ENCODE results near the gene HEYL. TPM values are rescaled to one million over a fixed set of nuclear protein-coding genes. Genes with fewer than 3 reads are reported as not detected.
A peak's percentile ranks its signal among the peaks of the same experiment; 100 is the strongest.

HEYL gene
- total RNA-seq, 1 experiment from 2014 or later, result 0.17 TPM

DNA sequence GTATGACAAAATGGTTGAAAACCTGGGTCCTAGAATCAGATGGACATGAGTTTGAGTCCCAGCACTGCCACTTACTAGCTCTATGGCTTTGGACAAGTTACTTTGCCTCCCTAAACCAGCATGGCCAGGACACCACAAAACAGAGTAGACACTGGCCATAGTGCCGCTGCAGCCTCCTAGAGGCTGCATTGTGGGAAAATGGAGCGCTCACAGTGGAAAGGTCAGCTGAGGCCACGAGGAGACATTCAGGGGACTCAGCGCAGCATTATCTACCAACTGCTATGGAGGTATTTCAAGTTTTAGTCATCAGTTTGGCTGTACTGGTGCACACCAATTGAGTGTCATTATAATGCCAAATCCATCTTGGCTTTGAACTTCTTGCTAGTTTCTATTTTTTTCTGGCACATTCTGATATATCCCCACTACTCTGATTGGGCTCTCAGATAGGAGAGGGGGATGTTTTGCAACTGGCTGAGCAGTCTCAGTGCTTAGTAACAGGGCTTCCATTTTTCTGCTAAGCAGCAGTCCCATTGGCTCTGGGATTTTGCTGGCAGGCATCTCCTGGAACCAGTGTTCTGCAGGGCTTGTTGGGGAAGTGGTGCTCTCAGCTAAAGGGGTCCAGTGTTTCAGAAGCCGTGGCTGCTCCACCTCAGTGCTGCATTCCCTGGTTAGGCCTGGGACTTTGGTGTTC is 16.3 kb upstream of the HEYL start:
- H2AFZ ChIP-seq, result no peak overlapping the region
- no peaks in the 10 kb centered on the region for H3K9me2 ChIP-seq (ENCODE audit: insufficient read depth)
- ChIA-PET CTCF (interaction anchor here (0.6 kb wide), 1 partner anchor 65 kb away, joined by 3 read pairs; no protein-coding TSS in a partner anchor), POLR2A (ENCODE audit: unreplicated experiment) (no interaction called here)
- intact Hi-C loops (cut with micrococcal nuclease; ENCODE audit: unreplicated experiment), result loop anchor here (5.0 to 10.0 kb wide), 4 partner anchors 62 to 391 kb away; no protein-coding TSS in a partner anchor
- H3K27me3 ChIP-seq (ENCODE audit: insufficient read depth, low read depth), result peaks cover 6% of the 10 kb centered on the region; the same call in 1 of the 2 replicates
- no peak overlapping the region for H3K4me2 ChIP-seq
- TF ChIP-seq CTCF (conservative IDR thresholded peaks at IDR 0.05), result no peak
- TF ChIP-seq EZH2 (IDR thresholded peaks at IDR 0.05; ENCODE audit: low read depth), result no peak
- BruUV-seq (replicated peaks), result no TSS peak
- no peak overlapping the region for H3K27ac ChIP-seq
- no peaks in the 10 kb centered on the region for H3K36me3 ChIP-seq (ENCODE audit: low read depth)
- no peaks in the 10 kb centered on the region for H3K4me1 ChIP-seq (replicated peaks; ENCODE audit: insufficient read depth)
- no peak for DNase-seq
- no peak overlapping the region for H3K4me3 ChIP-seq
- no peaks in the 10 kb centered on the region for H3K9me3 ChIP-seq (ENCODE audit: insufficient read depth, low read depth)
- H4K20me1 ChIP-seq (ENCODE audit: insufficient read depth), result no peaks in the 10 kb centered on the region
- H3K79me2 ChIP-seq (ENCODE audit: low read depth), result no peaks in the 10 kb centered on the region
- no peaks in the 10 kb centered on the region for H3F3A ChIP-seq (ENCODE audit: insufficient read depth, low read depth)

DNA sequence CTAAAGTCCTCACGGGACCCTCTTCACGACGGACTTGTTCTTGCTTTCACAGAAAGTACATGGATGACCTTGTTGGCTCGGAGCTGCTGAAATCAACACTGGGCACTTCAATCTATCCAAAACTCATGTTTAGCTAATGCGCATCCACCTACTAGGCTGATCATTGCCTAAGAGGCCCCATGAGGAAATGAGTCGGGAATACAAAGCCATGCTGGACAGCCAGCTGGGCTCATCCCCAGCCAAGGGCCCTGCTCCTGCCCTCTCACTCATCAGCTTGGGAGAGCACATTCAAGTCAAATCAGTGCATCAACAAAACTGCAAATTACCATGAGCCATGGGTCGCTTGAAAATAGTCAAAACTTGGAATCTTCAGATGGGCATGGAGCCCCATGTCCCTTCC is 14.8 kb upstream of the HEYL start:
- BruUV-seq (replicated peaks), result no TSS peak
- H3F3A ChIP-seq (ENCODE audit: insufficient read depth, low read depth), result no peaks in the 10 kb centered on the region
- H3K27me3 ChIP-seq (ENCODE audit: insufficient read depth, low read depth), result no peaks in the 10 kb centered on the region
- no peak overlapping the region for H3K4me3 ChIP-seq
- no peaks in the 10 kb centered on the region for H3K9me3 ChIP-seq (ENCODE audit: insufficient read depth, low read depth)
- TF ChIP-seq EZH2 (IDR thresholded peaks at IDR 0.05; ENCODE audit: low read depth) (no peak), CTCF (conservative IDR thresholded peaks at IDR 0.05) (no peak)
- ChIA-PET CTCF (interaction anchor here (0.8 to 1.7 kb wide), 2 partner anchors 48 to 67 kb away, joined by 3 to 9 read pairs; no protein-coding TSS in a partner anchor), POLR2A (ENCODE audit: unreplicated experiment) (no interaction called here)
- H3K79me2 ChIP-seq (ENCODE audit: low read depth), result no peaks in the 10 kb centered on the region
- H3K4me1 ChIP-seq (replicated peaks; ENCODE audit: insufficient read depth), result no peaks in the 10 kb centered on the region
- H4K20me1 ChIP-seq (ENCODE audit: insufficient read depth), result no peaks in the 10 kb centered on the region
- no peaks in the 10 kb centered on the region for H3K36me3 ChIP-seq (ENCODE audit: low read depth)
- intact Hi-C loops (cut with micrococcal nuclease; ENCODE audit: unreplicated experiment), result loop anchor here (10.0 kb wide), 3 partner anchors 119 to 389 kb away; no protein-coding TSS in a partner anchor
- H3K27ac ChIP-seq, result no peak overlapping the region
- H2AFZ ChIP-seq, result no peak overlapping the region
- no peak overlapping the region for H3K4me2 ChIP-seq
- no peaks in the 10 kb centered on the region for H3K9me2 ChIP-seq (ENCODE audit: insufficient read depth)
- no peak for DNase-seq

- H3K4me2 ChIP-seq, result 0 out of 2 replicates have a peak overlapping the region, but pooled peaks have one; percentile 6
- no peak for TF ChIP-seq EZH2 (IDR thresholded peaks at IDR 0.05; ENCODE audit: low read depth)
- peak; percentile 92 for TF ChIP-seq CTCF (conservative IDR thresholded peaks at IDR 0.05)
- H3F3A ChIP-seq (ENCODE audit: insufficient read depth, low read depth), result no peaks in the 10 kb centered on the region
- intact Hi-C loops (cut with micrococcal nuclease; ENCODE audit: unreplicated experiment), result loop anchor here (1.0 to 10.0 kb wide), 5 partner anchors 47 to 389 kb away; no protein-coding TSS in a partner anchor
- H3K9me2 ChIP-seq (ENCODE audit: insufficient read depth), result no peaks in the 10 kb centered on the region
- no peak overlapping the region for H3K4me3 ChIP-seq
- ChIA-PET CTCF (interaction anchor here (0.8 to 1.7 kb wide), 2 partner anchors 47 to 66 kb away, joined by 3 to 9 read pairs; no protein-coding TSS in a partner anchor), POLR2A (ENCODE audit: unreplicated experiment) (no interaction called here)
- no peaks in the 10 kb centered on the region for H3K9me3 ChIP-seq (ENCODE audit: insufficient read depth, low read depth)
- H3K27me3 ChIP-seq (ENCODE audit: insufficient read depth, low read depth), result no peaks in the 10 kb centered on the region
- H3K36me3 ChIP-seq (ENCODE audit: low read depth), result no peaks in the 10 kb centered on the region
- H3K79me2 ChIP-seq (ENCODE audit: low read depth), result no peaks in the 10 kb centered on the region
- peak in 1 of 2 experiments; percentile 74 for DNase-seq
- no peaks in the 10 kb centered on the region for H4K20me1 ChIP-seq (ENCODE audit: insufficient read depth)
- H2AFZ ChIP-seq, result no peak overlapping the region
- H3K27ac ChIP-seq, result no peak overlapping the region
- BruUV-seq (replicated peaks), result no TSS peak
- H3K4me1 ChIP-seq (replicated peaks; ENCODE audit: insufficient read depth), result no peaks in the 10 kb centered on the region
These were observed 14.1 kb upstream of the HEYL start for GRCh38 chr1:39653546-39654031.

Data from PC-9 (cell line).